IMR-90 (cell line): ENCODE measurements around the gene GLIS1. TPM values are rescaled to one million over a fixed set of nuclear protein-coding genes. Genes with fewer than 3 reads are reported as not detected.

Experiments
- ATAC-seq: fragments of 200-7000 bp; cut with Tn5 transposase; 2 replicates; pipeline ENCODE4 v1.9.1; 2020; ENCODE audit warnings: low read depth, mild to moderate bottlenecking, moderate library complexity
- BruUV-seq: library from RNA; stranded (reverse); fragments of 400-500 nt; replicated peaks from 2 replicates; lab custom pipeline; 2021; lab: Mats Ljungman, UMichigan
- CTCF ChIA-PET: fragments of 300-600 bp; formaldehyde crosslinking; extraction: SDS; loops from one replicate; lab custom pipeline; 2021; ENCODE audit warnings: antibody characterized with exemption; lab: Yijun Ruan, JAX
- POLR2A ChIA-PET: fragments of 300-600 bp; sonication (Branson Sonifier 250); formaldehyde crosslinking; loops from one replicate; lab custom pipeline; 2022; ENCODE audit warnings: antibody characterized with exemption; ENCODE audit not compliant: unreplicated experiment; lab: Charles Lee
- DNase-seq: peaks from one replicate; pipeline ENCODE4 v3.0.0; 2013
- H2AFZ ChIP-seq: replicated peaks from 2 replicates; pipeline ENCODE3; 2013; ENCODE audit warnings: low read length, mild to moderate bottlenecking; ENCODE audit not compliant: poor library complexity
- H2AK5ac ChIP-seq: 2 replicates; pipeline ENCODE4 v1.6.1; 2013; ENCODE audit warnings: low read depth, low read length, inconsistent platforms
- H2AK9ac ChIP-seq: replicated peaks from 2 replicates; pipeline ENCODE3; 2013; ENCODE audit warnings: mild to moderate bottlenecking, low read depth, low read length, moderate library complexity; ENCODE audit not compliant: poor library complexity
- H2BK120ac ChIP-seq: 2 replicates; pipeline ENCODE4 v1.6.1; 2013; ENCODE audit warnings: low read depth, low read length, inconsistent platforms
- H2BK15ac ChIP-seq: 3 replicates; pipeline ENCODE4 v1.6.1; 2013; ENCODE audit warnings: low read depth, low read length, inconsistent platforms
- H2BK20ac ChIP-seq: 2 replicates; pipeline ENCODE4 v1.6.1; 2013; ENCODE audit warnings: low read depth, mild to moderate bottlenecking, inconsistent platforms, low read length, moderate library complexity
- H2BK5ac ChIP-seq: 2 replicates; pipeline ENCODE4 v1.6.1; 2013; ENCODE audit warnings: mild to moderate bottlenecking, low read depth, low read length, inconsistent platforms; ENCODE audit not compliant: poor library complexity, severe bottlenecking
- H3K14ac ChIP-seq: replicated peaks from 2 replicates; pipeline ENCODE4 v1.6.1; 2013; ENCODE audit warnings: low read depth, low read length, inconsistent platforms
- H3K18ac ChIP-seq: 2 replicates; pipeline ENCODE4 v1.6.1; 2013; ENCODE audit warnings: low read depth, low read length, control low read depth
- H3K23ac ChIP-seq: 2 replicates; pipeline ENCODE4 v1.6.1; 2013; ENCODE audit warnings: low read depth, low read length, inconsistent platforms
- H3K27ac ChIP-seq: 2 replicates; pipeline ENCODE4 v1.5.1; 2013; ENCODE audit warnings: mild to moderate bottlenecking, control low read depth, low read length; ENCODE audit not compliant: insufficient read depth
- H3K27me3 ChIP-seq: 2 replicates; pipeline ENCODE4 v1.6.1; 2013; ENCODE audit warnings: low read length; ENCODE audit not compliant: control insufficient read depth, insufficient read depth
- H3K36me3 ChIP-seq: 2 replicates; pipeline ENCODE4 v1.6.1; 2013; ENCODE audit warnings: low read length, mixed read lengths; ENCODE audit not compliant: control insufficient read depth, insufficient read depth
- H3K4ac ChIP-seq: 2 replicates; pipeline ENCODE4 v1.6.1; 2013; ENCODE audit warnings: low read depth, low read length, inconsistent platforms
- H3K4me1 ChIP-seq: 2 replicates; pipeline ENCODE4 v1.6.1; 2013; ENCODE audit warnings: low read length, mixed read lengths; ENCODE audit not compliant: control insufficient read depth, insufficient read depth
- H3K4me2 ChIP-seq: 2 replicates; pipeline ENCODE4 v1.6.1; 2013; ENCODE audit warnings: low read depth, mild to moderate bottlenecking, control low read depth, low read length, moderate library complexity
- H3K4me3 ChIP-seq: 2 replicates; pipeline ENCODE4 v1.5.1; 2013; ENCODE audit warnings: low read depth, mild to moderate bottlenecking, control low read depth, low read length, moderate library complexity; ENCODE audit not compliant: insufficient read depth
- H3K56ac ChIP-seq: 2 replicates; pipeline ENCODE4 v1.6.1; 2013; ENCODE audit warnings: low read length, inconsistent platforms; ENCODE audit not compliant: insufficient read depth; ENCODE audit errors: extremely low read depth
- H3K79me1 ChIP-seq, 2 experiments: 2 replicates each; pipeline ENCODE4 v1.6.1; 2013; ENCODE audit warnings: low read length in 2 of 2, inconsistent platforms in 1 of 2, low read depth in 1 of 2
- H3K9ac ChIP-seq: 2 replicates; pipeline ENCODE4 v1.6.1; 2013; ENCODE audit warnings: low read depth, low read length, control low read depth
- H3K9me1 ChIP-seq: 2 replicates; pipeline ENCODE4 v1.6.1; 2013; ENCODE audit warnings: low read length, inconsistent platforms; ENCODE audit not compliant: insufficient read depth
- H3K9me3 ChIP-seq: 2 replicates; pipeline ENCODE4 v1.6.1; 2013; ENCODE audit warnings: low read length; ENCODE audit not compliant: control insufficient read depth, insufficient read depth
- H4K20me1 ChIP-seq: 2 replicates; pipeline ENCODE4 v1.6.1; 2013; ENCODE audit warnings: low read length, inconsistent platforms; ENCODE audit not compliant: insufficient read depth
- H4K5ac ChIP-seq: 2 replicates; pipeline ENCODE4 v1.6.1; 2013; ENCODE audit warnings: mild to moderate bottlenecking, low read depth, low read length, control low read depth
- H4K8ac ChIP-seq, 2 experiments: 2 replicates each; pipeline ENCODE4 v1.6.1; 2013; ENCODE audit warnings: low read depth in 2 of 2, low read length in 2 of 2, control low read depth in 1 of 2, inconsistent platforms in 1 of 2
- H4K91ac ChIP-seq: 2 replicates; pipeline ENCODE4 v1.6.1; 2013; ENCODE audit warnings: low read depth, low read length, inconsistent platforms; ENCODE audit not compliant: insufficient read depth
- BHLHE40 ChIP-seq: fragments of 150-350 bp; IDR thresholded peaks from 2 replicates; pipeline ENCODE4 v1.6.1; 2016; ENCODE audit warnings: mild to moderate bottlenecking, low read depth, low read length
- FOS ChIP-seq: fragments of 150-350 bp; IDR thresholded peaks from 2 replicates; pipeline ENCODE4 v1.6.1; 2016; ENCODE audit warnings: low read depth, low read length
- MXI1 ChIP-seq: IDR thresholded peaks from 2 replicates; pipeline ENCODE4 v1.6.1; 2012; ENCODE audit warnings: low read depth, mild to moderate bottlenecking, low read length, moderate library complexity, borderline replicate concordance
- POLR2A ChIP-seq: IDR thresholded peaks from 2 replicates; pipeline ENCODE4 v1.6.1; 2012; ENCODE audit warnings: mild to moderate bottlenecking, low read depth, low read length
- RAD21 ChIP-seq: IDR thresholded peaks from 2 replicates; pipeline ENCODE4 v1.6.1; 2012; ENCODE audit warnings: low read length, improper control_type of control experiment
- RCOR1 ChIP-seq: IDR thresholded peaks from 2 replicates; pipeline ENCODE4 v1.6.1; 2012; ENCODE audit warnings: mild to moderate bottlenecking, low read length, improper control_type of control experiment; ENCODE audit not compliant: insufficient replicate concordance
- WGBS, 2 experiments: methylation state at CpG; one replicate each; pipeline versions ENCODE4 v1.1.5 to v1.1.7; 2013; ENCODE audit warnings: missing lambda C conversion rate in 2 of 2; ENCODE audit not compliant: insufficient read length in 1 of 2; ENCODE audit errors: extremely low coverage in 2 of 2; 5-methylcytosine and 5-hydroxymethylcytosine counted together
- dilution Hi-C: fragments of 300-500 bp; cut with HindIII; formaldehyde crosslinking; loops from one replicate; pipeline ENCODE4 v1.14.3; 2018; ENCODE audit warnings: low sequenced_read_pairs; ENCODE audit not compliant: unreplicated experiment
- in situ Hi-C: fragments of 300-500 bp; cut with MboI; formaldehyde crosslinking; loops from 3 replicates; pipeline ENCODE4 v1.14.3; 2019; ENCODE audit warnings: low sequenced_read_pairs, inconsistent platforms, mixed read lengths
- intact Hi-C: fragments of 100-400 bp; cut with micrococcal nuclease; formaldehyde crosslinking; loops from 2 replicates; pipeline ENCODE4 v1.10.0; 2022
- polyA plus RNA-seq, 3 experiments: library from polyadenylated mRNA; depleted of rRNA; stranded (reverse); fragments of >200 nt; gene quantifications; 2 replicates each; pipeline ENCODE4 v1.2.3, GENCODE V29; 2012; ENCODE audit warnings: low replicate concordance in 1 of 3
- total RNA-seq: library from RNA; depleted of rRNA; stranded (reverse); fragments of >200 nt; gene quantifications from 2 replicates; pipeline ENCODE4 v1.2.3, GENCODE V29; 2012
- TF ChIP-seq, protein P1 (sequence below): fragments of 150-350 bp; IDR thresholded peaks from 2 replicates; pipeline ENCODE4 v1.6.1; 2016; ENCODE audit warnings: low read depth, mild to moderate bottlenecking, low read length, moderate library complexity, borderline replicate concordance

Gene GLIS1
- total and polyA plus RNA-seq, 2 of the 4 experiments (the other 2 are of a cell fraction) = 0.18 to 2.3 TPM

DNA sequence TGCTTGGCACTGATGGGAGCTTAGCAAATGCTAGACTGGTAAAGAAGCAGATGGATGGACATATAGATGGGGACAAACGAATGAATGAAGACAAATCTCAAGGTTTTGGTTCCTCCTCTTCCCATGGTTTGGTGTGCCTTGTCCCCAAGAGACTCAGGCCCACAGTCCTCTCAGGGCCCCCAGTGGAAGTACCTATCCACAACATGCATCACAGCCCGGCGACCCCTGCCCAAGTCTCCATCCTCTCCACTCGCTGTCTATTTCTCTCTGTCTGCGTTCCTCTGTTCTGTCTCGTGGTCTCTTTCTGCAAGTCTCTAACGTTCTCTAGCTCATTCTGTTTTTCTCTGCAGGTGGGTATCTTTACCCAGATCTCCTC, 85.8 kb downstream of the GLIS1 start:
- Histone ChIP-seq H2BK20ac (0 out of 2 replicates have a peak overlapping the region, but pooled peaks have one; percentile 8), H3K4ac (no peak overlapping the region), H3K79me1 (peaks cover 2 to 37% of the 10 kb centered on the region in 2 experiments), H4K20me1 (peaks cover 15% of the 10 kb centered on the region; the same call in 1 of the 2 replicates), H3K9ac (no peak overlapping the region), H2BK5ac (no peak overlapping the region), H2AK5ac (peak overlapping the region; percentile 94), H3K4me2 (no peak overlapping the region), H2AFZ (no peak overlapping the region), H4K8ac (no peak overlapping the region), H3K27ac (no peak overlapping the region), H3K23ac (no peak overlapping the region), H2BK15ac (no peak overlapping the region), H3K36me3 (no peaks in the 10 kb centered on the region; the same call in 1 of the 2 replicates), H3K9me3 (no peaks in the 10 kb centered on the region), H3K14ac (0 out of 2 replicates have a peak overlapping the region, but pooled peaks have one; percentile 13), H2AK9ac (no peak overlapping the region), H2BK120ac (no peak overlapping the region; the same call in 1 of the 2 replicates), H4K5ac (no peak overlapping the region), H3K18ac (no peak overlapping the region), H3K4me1 (peaks cover 25% of the 10 kb centered on the region), H3K27me3 (no peaks in the 10 kb centered on the region), H4K91ac (no peak overlapping the region), H3K56ac (no peak overlapping the region), H3K9me1 (peaks cover 50% of the 10 kb centered on the region), H3K4me3 (no peak overlapping the region)
- POLR2A ChIA-PET = no interaction called here
- intact Hi-C loops = no loop called here
- BruUV-seq = no TSS peak
- TF ChIP-seq RCOR1 (no peak), BHLHE40 (no peak), RAD21 (no peak), POLR2A (no peak), MXI1 (no peak), FOS (no peak)
- TF ChIP-seq, protein P1, sequence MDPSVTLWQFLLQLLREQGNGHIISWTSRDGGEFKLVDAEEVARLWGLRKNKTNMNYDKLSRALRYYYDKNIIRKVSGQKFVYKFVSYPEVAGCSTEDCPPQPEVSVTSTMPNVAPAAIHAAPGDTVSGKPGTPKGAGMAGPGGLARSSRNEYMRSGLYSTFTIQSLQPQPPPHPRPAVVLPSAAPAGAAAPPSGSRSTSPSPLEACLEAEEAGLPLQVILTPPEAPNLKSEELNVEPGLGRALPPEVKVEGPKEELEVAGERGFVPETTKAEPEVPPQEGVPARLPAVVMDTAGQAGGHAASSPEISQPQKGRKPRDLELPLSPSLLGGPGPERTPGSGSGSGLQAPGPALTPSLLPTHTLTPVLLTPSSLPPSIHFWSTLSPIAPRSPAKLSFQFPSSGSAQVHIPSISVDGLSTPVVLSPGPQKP = no peak
- CTCF ChIA-PET = no interaction called here
- no peak for DNase-seq
- dilution Hi-C loops = no loop called here
- in situ Hi-C loops = no loop called here
- ATAC-seq = no peak
- WGBS, 2 experiments = 76% methylated on average over 6 of the region's 7 CpGs; no CpG with 5 or more reads in 1 of the 2 experiments
